ENCODE results near the gene TMEM259.

Gene TMEM259

GRCh38 chr19:960020-960419 is 60.9 kb downstream of the TMEM259 start:
- CTCF ChIA-PET, result no interaction called here
- no peak for DNase-seq
- H3K27me3 Mint-ChIP-seq, result no peaks in the 10 kb centered on the region
- no peaks in the 10 kb centered on the region for H3K9me3 Mint-ChIP-seq
- no peak overlapping the region for H3K4me3 Mint-ChIP-seq
- peaks cover 17% of the 10 kb centered on the region for H3K4me1 Mint-ChIP-seq
- H3K36me3 Mint-ChIP-seq, result peaks cover 24% of the 10 kb centered on the region
- H3K27ac Mint-ChIP-seq, result no peak overlapping the region

Data from activated naive CD4-positive, alpha-beta T cell treated with anti-CD3 and anti-CD28 coated beads, Interleukin-2, amount 10 ng/mL, durations not matched to agents 7 days and 5 days (primary cell).